ENCODE measurements around the gene SDS. TPM values are rescaled to one million over a fixed set of nuclear protein-coding genes. Genes with fewer than 3 reads are reported as not detected.
A peak's percentile ranks its signal among the peaks of the same experiment; 100 is the strongest.

SDS gene
- total RNA-seq, 1 experiment from 2014 or later = not detected

- H3K36me3 ChIP-seq (ENCODE audit: control insufficient read depth in 1 of 2, insufficient read depth in 2 of 2, low read length in 2 of 2) = no peaks in the 10 kb centered on the region
- no peak for TF ChIP-seq EGR1 (IDR thresholded peaks at IDR 0.05; ENCODE audit: low read depth)
- TF ChIP-seq CTCF (IDR thresholded peaks at IDR 0.05 in 2 of 3, conservative IDR thresholded peaks at IDR 0.05 in 1 of 3; ENCODE audit: borderline replicate concordance in 1 of 3, insufficient read depth in 1 of 3, low read depth in 2 of 3, low read length in 2 of 3) = no peak
- no peak for TF ChIP-seq ZNF274 (IDR thresholded peaks at IDR 0.05; ENCODE audit: low read depth, low read length)
- no peak for TF ChIP-seq EZH2 (IDR thresholded peaks at IDR 0.05)
- ChIA-PET CTCF (no interaction called here), POLR2A (no interaction called here), RAD21 (ENCODE audit: low non-redundant PET in 1 of 2, low total read pairs in 2 of 2, uncharacterized antibody in 2 of 2, unreplicated experiment in 2 of 2) (no interaction called here)
- H3K4me3 ChIP-seq (replicated peaks in 1 of 2; ENCODE audit: low read depth in 1 of 2, low read length in 2 of 2) = no peak overlapping the region
- H3K9me2 ChIP-seq (ENCODE audit: insufficient read depth) = no peaks in the 10 kb centered on the region
- peak; percentile 31; the same call in 1 of the 2 replicates for ATAC-seq
- H3K4me1 ChIP-seq (ENCODE audit: control insufficient read depth in 1 of 2, insufficient read depth in 2 of 2, low read length in 2 of 2) = no peaks in the 10 kb centered on the region
- H3K9me3 ChIP-seq (ENCODE audit: control insufficient read depth in 1 of 2, insufficient read depth in 1 of 2, low read depth in 1 of 2, low read length in 2 of 2) = no peaks in the 10 kb centered on the region
- H3K27ac ChIP-seq (ENCODE audit: low read depth, low read length) = no peak overlapping the region
- no peak overlapping the region for H3K4me2 ChIP-seq (ENCODE audit: low read length)
- no peaks in the 10 kb centered on the region for H3K27me3 ChIP-seq (ENCODE audit: insufficient read depth, low read length)
- no peak overlapping the region for H2AFZ ChIP-seq (ENCODE audit: low read depth, low read length, poor library complexity, severe bottlenecking)
- H4K20me1 ChIP-seq (ENCODE audit: insufficient read depth) = no peaks in the 10 kb centered on the region
- BruUV-seq (replicated peaks) = no TSS peak
- intact Hi-C loops (cut with micrococcal nuclease) = no loop called here
- no peak for DNase-seq (ENCODE audit: low read depth, low spot score)
- no peaks in the 10 kb centered on the region for H3K79me2 ChIP-seq (ENCODE audit: insufficient read depth, low read length)
- no peak overlapping the region for H3K9ac ChIP-seq (ENCODE audit: low read length)
Measured at GRCh38 chr12:113395119-113395518, 8.6 kb downstream of the SDS start.

- Histone ChIP-seq H3K79me2 (ENCODE audit: insufficient read depth, low read length) (no peaks in the 10 kb centered on the region), H2AFZ (ENCODE audit: low read depth, low read length, poor library complexity, severe bottlenecking) (no peak overlapping the region), H3K4me2 (ENCODE audit: low read length) (no peak overlapping the region), H3K9ac (ENCODE audit: low read length) (no peak overlapping the region), H3K27ac (ENCODE audit: low read depth, low read length) (no peak overlapping the region), H3K4me1 (ENCODE audit: control insufficient read depth in 1 of 2, insufficient read depth in 2 of 2, low read length in 2 of 2) (no peaks in the 10 kb centered on the region), H3K9me3 (ENCODE audit: control insufficient read depth in 1 of 2, insufficient read depth in 1 of 2, low read depth in 1 of 2, low read length in 2 of 2) (no peaks in the 10 kb centered on the region), H3K36me3 (ENCODE audit: control insufficient read depth in 1 of 2, insufficient read depth in 2 of 2, low read length in 2 of 2) (no peaks in the 10 kb centered on the region), H3K4me3 (replicated peaks in 1 of 2; ENCODE audit: low read depth in 1 of 2, low read length in 2 of 2) (no peak overlapping the region), H3K9me2 (ENCODE audit: insufficient read depth) (no peaks in the 10 kb centered on the region), H3K27me3 (ENCODE audit: insufficient read depth, low read length) (no peaks in the 10 kb centered on the region), H4K20me1 (ENCODE audit: insufficient read depth) (no peaks in the 10 kb centered on the region)
- ChIA-PET CTCF (no interaction called here), RAD21 (ENCODE audit: low non-redundant PET in 1 of 2, low total read pairs in 2 of 2, uncharacterized antibody in 2 of 2, unreplicated experiment in 2 of 2) (no interaction called here), POLR2A (no interaction called here)
- BruUV-seq (replicated peaks) = no TSS peak
- DNase-seq (ENCODE audit: low read depth, low spot score) (no peak), ATAC-seq (no peak)
- intact Hi-C loops (cut with micrococcal nuclease) = no loop called here
- TF ChIP-seq POLR2A (IDR thresholded peaks at IDR 0.05; ENCODE audit: borderline replicate concordance, extremely low read depth, insufficient read depth, insufficient read length) = no peak
- no peak for TF ChIP-seq TCF7L2 (IDR thresholded peaks at IDR 0.05; ENCODE audit: borderline replicate concordance, extremely low read depth, insufficient read depth, insufficient read length)
- no peak for TF ChIP-seq CBX3 (IDR thresholded peaks at IDR 0.05; ENCODE audit: low read depth)
- no peak for TF ChIP-seq ZBTB33 (IDR thresholded peaks at IDR 0.05; ENCODE audit: extremely low read depth, insufficient replicate concordance, low read length)
Measured at GRCh38 chr12:113393749-113394148, 9.9 kb downstream of the SDS start.

Measured in HCT116 (cell line).